ENCODE data around the gene ACY1.

ACY1 gene

GRCh38 chr3:52018319-52019000 lies 35.1 kb downstream of the ACY1 start:
- TF ChIP-seq ZFX (IDR thresholded peaks at IDR 0.05; ENCODE audit: borderline replicate concordance) (no peak), CTCF (IDR thresholded peaks at IDR 0.05) (no peak)
- no peak overlapping the region for H3K27ac ChIP-seq

- no peak for TF ChIP-seq CTCF (IDR thresholded peaks at IDR 0.05)
- no peak for TF ChIP-seq ZFX (IDR thresholded peaks at IDR 0.05; ENCODE audit: borderline replicate concordance)
- H3K27ac ChIP-seq: no peak overlapping the region
Measured at GRCh38 chr3:52019352-52020080, 36.2 kb downstream of the ACY1 start.

- no peak overlapping the region for H3K27ac ChIP-seq
Measured at GRCh38 chr3:52020796-52021195, 37.5 kb downstream of the ACY1 start.

GRCh38 chr3:52021489-52022268 lies 38.3 kb downstream of the ACY1 start:
- no peak for TF ChIP-seq CTCF (IDR thresholded peaks at IDR 0.05)
- TF ChIP-seq ZFX (IDR thresholded peaks at IDR 0.05; ENCODE audit: borderline replicate concordance): no peak
- no peak overlapping the region for H3K27ac ChIP-seq

More at GRCh38 chr3:52020796-52021195, 37.5 kb downstream of the ACY1 start:
- TF ChIP-seq ZFX (IDR thresholded peaks at IDR 0.05; ENCODE audit: borderline replicate concordance): no peak
- TF ChIP-seq CTCF (IDR thresholded peaks at IDR 0.05): no peak

GRCh38 chr3:52022323-52023100 lies 39.2 kb downstream of the ACY1 start:
- no peak for TF ChIP-seq CTCF (IDR thresholded peaks at IDR 0.05)
- no peak for TF ChIP-seq ZFX (IDR thresholded peaks at IDR 0.05; ENCODE audit: borderline replicate concordance)
- no peak overlapping the region for H3K27ac ChIP-seq

- H3K27ac ChIP-seq: no peak overlapping the region
- TF ChIP-seq ZFX (IDR thresholded peaks at IDR 0.05; ENCODE audit: borderline replicate concordance) (no peak), CTCF (IDR thresholded peaks at IDR 0.05) (no peak)
Measured at GRCh38 chr3:52023101-52023770, 39.9 kb downstream of the ACY1 start.

All from 22Rv1 (cell line).